B cell (primary cell): ENCODE data around the gene MAGED2. TPM values are rescaled to one million over a fixed set of nuclear protein-coding genes. Genes with fewer than 3 reads are reported as not detected.
"Not testable (repeated sequence)": the region's sequence is repeated elsewhere in the genome, so short reads cannot be mapped to it uniquely, and the experiment has no call there.

Experiments
- ATAC-seq: fragments of 200-7000 bp; cut with Tn5 transposase; one replicate; pipeline ENCODE4 v1.10.0; 2021; ENCODE audit warnings: low read depth, mild to moderate bottlenecking, moderate number of reproducible peaks, moderate library complexity
- CTCF ChIA-PET: fragments of 350-600 bp; sonication (Branson Sonifier 250); formaldehyde crosslinking; loops from one replicate; lab custom pipeline; 2021; ENCODE audit warnings: antibody characterized with exemption, inconsistent platforms; lab: Charles Lee
- POLR2A ChIA-PET: fragments of 350-600 bp; sonication (Branson Sonifier 250); formaldehyde crosslinking; loops from one replicate; lab custom pipeline; 2021; ENCODE audit warnings: antibody characterized with exemption; lab: Charles Lee
- DNase-seq: peaks from one replicate; pipeline ENCODE4 v3.0.0; 2013
- H2AFZ ChIP-seq: 2 replicates; pipeline ENCODE4 v1.6.1; 2012; ENCODE audit warnings: mild to moderate bottlenecking, low read depth, low read length; ENCODE audit not compliant: insufficient read depth, poor library complexity, severe bottlenecking
- H3K27ac ChIP-seq, 2 donors: 1 replicate in 1 of 2; 2 replicates in 1 of 2; pipeline ENCODE4 v1.5.1; 2012 to 2013; ENCODE audit warnings: low read length in 2 of 2, mild to moderate bottlenecking in 2 of 2, moderate library complexity in 1 of 2
- H3K27me3 ChIP-seq, 4 experiments: fragments of 200-600 bp in 1 of 4; sonication (generic) in 1 of 4; replicated peaks in 1 of 4; 1 replicate in 2 of 4; 2 replicates in 2 of 4; pipeline versions ENCODE4 v1.6.1 to v1.7.0; 2013 to 2016; ENCODE audit warnings: low read length in 3 of 4, mild to moderate bottlenecking in 2 of 4, mixed read lengths in 1 of 4, moderate library complexity in 1 of 4; ENCODE audit not compliant: insufficient read depth in 4 of 4, control insufficient read depth in 3 of 4; ENCODE audit errors: control extremely low read depth in 1 of 4
- H3K36me3 ChIP-seq, 2 experiments: replicated peaks in 1 of 2; 1 replicate in 1 of 2; 2 replicates in 1 of 2; pipeline versions ENCODE4 v1.6.1 to v1.7.1; 2013; ENCODE audit warnings: low read length in 1 of 2; ENCODE audit not compliant: insufficient read depth in 2 of 2, control insufficient read depth in 1 of 2; ENCODE audit errors: control extremely low read depth in 1 of 2, extremely low read depth in 1 of 2
- H3K4me1 ChIP-seq, 2 donors: fragments of 200-600 bp in 1 of 2; sonication (generic) in 1 of 2; 1 replicate in 1 of 2; 2 replicates in 1 of 2; pipeline versions ENCODE4 v1.5.1 to v1.6.1; 2013 to 2017; ENCODE audit warnings: low read length in 2 of 2; ENCODE audit not compliant: control insufficient read depth in 2 of 2, insufficient read depth in 2 of 2
- H3K4me2 ChIP-seq: replicated peaks from 2 replicates; pipeline ENCODE3; 2012; ENCODE audit warnings: mild to moderate bottlenecking, low read depth, low read length; ENCODE audit not compliant: poor library complexity, severe bottlenecking
- H3K4me3 ChIP-seq, 5 experiments: fragments of 200-600 bp in 1 of 5; sonication (generic) in 1 of 5; 1 replicate in 3 of 5; 2 replicates in 2 of 5; pipeline versions ENCODE4 v1.5.1 to v1.7.0; 2011 to 2016; ENCODE audit warnings: low read length in 4 of 5, mild to moderate bottlenecking in 4 of 5, low read depth in 2 of 5, control low read depth in 1 of 5, moderate library complexity in 1 of 5; ENCODE audit not compliant: insufficient read depth in 1 of 5; ENCODE audit errors: control extremely low read depth in 1 of 5, extremely low read depth in 1 of 5
- H3K79me2 ChIP-seq: fragments of 200-600 bp; sonication (generic); one replicate; pipeline ENCODE4 v1.6.0; 2016; ENCODE audit warnings: low read length; ENCODE audit not compliant: control insufficient read depth, insufficient read depth
- H3K9ac ChIP-seq: fragments of 200-600 bp; sonication (generic); 2 replicates; pipeline ENCODE4 v1.6.1; 2017; ENCODE audit warnings: mild to moderate bottlenecking, low read length, moderate library complexity
- H3K9me3 ChIP-seq, 3 donors: one replicate each; pipeline versions ENCODE4 v1.6.1 to v1.7.1; 2013; ENCODE audit warnings: low read length in 2 of 3; ENCODE audit not compliant: control insufficient read depth in 2 of 3, insufficient read depth in 1 of 3; ENCODE audit errors: control extremely low read depth in 1 of 3
- H4K20me1 ChIP-seq: 2 replicates; pipeline ENCODE4 v1.6.0; 2012; ENCODE audit warnings: mild to moderate bottlenecking, low read length; ENCODE audit not compliant: insufficient read depth, control insufficient read depth, poor library complexity, severe bottlenecking
- H3K27ac Mint-ChIP-seq: one replicate; pipeline ENCODE4 v1.8.0; 2021; ENCODE audit warnings: mixed read lengths
- H3K27me3 Mint-ChIP-seq: one replicate; pipeline ENCODE4 v1.8.0; 2021; ENCODE audit warnings: mixed read lengths
- H3K4me1 Mint-ChIP-seq: one replicate; pipeline ENCODE4 v1.8.0; 2021; ENCODE audit warnings: mixed read lengths
- H3K4me3 Mint-ChIP-seq: one replicate; pipeline ENCODE4 v1.8.0; 2021; ENCODE audit warnings: mixed read lengths
- H3K9me3 Mint-ChIP-seq: one replicate; pipeline ENCODE4 v1.8.0; 2022; ENCODE audit warnings: mixed read lengths; ENCODE audit not compliant: insufficient read depth
- EZH2 ChIP-seq: IDR thresholded peaks from 2 replicates; pipeline ENCODE4 v1.6.1; 2012; ENCODE audit warnings: borderline replicate concordance, low read depth, mild to moderate bottlenecking, moderate library complexity, low read length; ENCODE audit not compliant: insufficient read depth, poor library complexity, severe bottlenecking
- WGBS: methylation state at CpG from one replicate; pipeline ENCODE4 v1.1.5; 2013; ENCODE audit warnings: missing lambda C conversion rate; ENCODE audit not compliant: insufficient coverage; 5-methylcytosine and 5-hydroxymethylcytosine counted together
- intact Hi-C: fragments of 100-400 bp; cut with micrococcal nuclease; formaldehyde crosslinking; loops from one replicate; pipeline ENCODE4 v1.10.0; 2022
- polyA plus RNA-seq: library from polyadenylated mRNA; depleted of rRNA; stranded (reverse); fragments of >200 nt; gene quantifications from 2 replicates; pipeline ENCODE4 v1.2.3, GENCODE V29; 2012
- total RNA-seq, 2 donors: library from RNA; stranded (reverse); fragments of 120-200 nt in 1 of 2; gene quantifications; 1 replicate in 1 of 2; 2 replicates in 1 of 2; pipeline versions ENCODE4 v1.2.3 to v1.2.4, GENCODE V29; 2013 to 2022
- TF ChIP-seq, protein P1 (sequence below): fragments of 200-600 bp; IDR thresholded peaks from one replicate; pipeline ENCODE4 v1.8.0; 2022; ENCODE audit warnings: antibody characterized with exemption, mild to moderate bottlenecking

The MAGED2 gene
- total and polyA plus RNA-seq, 2 donors (not counting 1 experiment from before 2014, with no cell fraction given): 47.8 to 87.2 TPM

- H3K4me1 Mint-ChIP-seq: no peaks in the 10 kb centered on the region
- H3K27ac Mint-ChIP-seq: no peak overlapping the region
- no peaks in the 10 kb centered on the region for H3K27me3 ChIP-seq
- H3K27ac ChIP-seq: no peak overlapping the region
- H3K4me1 ChIP-seq: no peaks in the 10 kb centered on the region
- 89% methylated on average over 1 of the region's 4 CpGs for WGBS
- H3K9me3 ChIP-seq: no peaks in the 10 kb centered on the region
- no peak overlapping the region for H2AFZ ChIP-seq
- H3K4me2 ChIP-seq: no peak overlapping the region
- H3K9me3 Mint-ChIP-seq: no peaks in the 10 kb centered on the region
- no peak for TF ChIP-seq EZH2
- TF ChIP-seq, protein P1, sequence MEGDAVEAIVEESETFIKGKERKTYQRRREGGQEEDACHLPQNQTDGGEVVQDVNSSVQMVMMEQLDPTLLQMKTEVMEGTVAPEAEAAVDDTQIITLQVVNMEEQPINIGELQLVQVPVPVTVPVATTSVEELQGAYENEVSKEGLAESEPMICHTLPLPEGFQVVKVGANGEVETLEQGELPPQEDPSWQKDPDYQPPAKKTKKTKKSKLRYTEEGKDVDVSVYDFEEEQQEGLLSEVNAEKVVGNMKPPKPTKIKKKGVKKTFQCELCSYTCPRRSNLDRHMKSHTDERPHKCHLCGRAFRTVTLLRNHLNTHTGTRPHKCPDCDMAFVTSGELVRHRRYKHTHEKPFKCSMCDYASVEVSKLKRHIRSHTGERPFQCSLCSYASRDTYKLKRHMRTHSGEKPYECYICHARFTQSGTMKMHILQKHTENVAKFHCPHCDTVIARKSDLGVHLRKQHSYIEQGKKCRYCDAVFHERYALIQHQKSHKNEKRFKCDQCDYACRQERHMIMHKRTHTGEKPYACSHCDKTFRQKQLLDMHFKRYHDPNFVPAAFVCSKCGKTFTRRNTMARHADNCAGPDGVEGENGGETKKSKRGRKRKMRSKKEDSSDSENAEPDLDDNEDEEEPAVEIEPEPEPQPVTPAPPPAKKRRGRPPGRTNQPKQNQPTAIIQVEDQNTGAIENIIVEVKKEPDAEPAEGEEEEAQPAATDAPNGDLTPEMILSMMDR: no peak
- no peak overlapping the region for H3K9ac ChIP-seq
- H3K4me3 Mint-ChIP-seq: no peak overlapping the region
- CTCF ChIA-PET: no interaction called here
- intact Hi-C loops: loop anchor here (5.0 kb wide), 1 partner anchor 231 kb away; no protein-coding TSS in a partner anchor
- ATAC-seq (no peak), DNase-seq (no peak)
- no peaks in the 10 kb centered on the region for H3K27me3 Mint-ChIP-seq
- no peaks in the 10 kb centered on the region for H3K36me3 ChIP-seq
- POLR2A ChIA-PET: no interaction called here
- no peaks in the 10 kb centered on the region for H3K79me2 ChIP-seq
- H4K20me1 ChIP-seq: no peaks in the 10 kb centered on the region
- no peak overlapping the region for H3K4me3 ChIP-seq
These were observed 19.1 kb downstream of the MAGED2 start for GRCh38 chrX:54826598-54826997.

- H3K4me2 ChIP-seq: no peak overlapping the region
- intact Hi-C loops: no loop called here
- Mint-ChIP-seq H3K27me3 (peaks cover 19% of the 10 kb centered on the region), H3K9me3 (no peaks in the 10 kb centered on the region), H3K4me3 (no peak overlapping the region), H3K4me1 (no peaks in the 10 kb centered on the region), H3K27ac (no peak overlapping the region)
- H3K36me3 ChIP-seq: no peaks in the 10 kb centered on the region
- ChIA-PET POLR2A (no interaction called here), CTCF (no interaction called here)
- no peaks in the 10 kb centered on the region for H3K79me2 ChIP-seq
- no peaks in the 10 kb centered on the region for H3K9me3 ChIP-seq
- H4K20me1 ChIP-seq: no peaks in the 10 kb centered on the region
- 93% methylated on average over 2 of the region's 3 CpGs for WGBS
- H3K27me3 ChIP-seq: no peaks in the 10 kb centered on the region
- ATAC-seq (no peak), DNase-seq (no peak)
- H3K9ac ChIP-seq: no peak overlapping the region
- no peaks in the 10 kb centered on the region for H3K4me1 ChIP-seq
- H3K27ac ChIP-seq: no peak overlapping the region
- H3K4me3 ChIP-seq: no peak overlapping the region
- H2AFZ ChIP-seq: no peak overlapping the region
- TF ChIP-seq, protein P1: no peak
- TF ChIP-seq EZH2: no peak
These were observed 31.0 kb downstream of the MAGED2 start for GRCh38 chrX:54838583-54838982.

DNA sequence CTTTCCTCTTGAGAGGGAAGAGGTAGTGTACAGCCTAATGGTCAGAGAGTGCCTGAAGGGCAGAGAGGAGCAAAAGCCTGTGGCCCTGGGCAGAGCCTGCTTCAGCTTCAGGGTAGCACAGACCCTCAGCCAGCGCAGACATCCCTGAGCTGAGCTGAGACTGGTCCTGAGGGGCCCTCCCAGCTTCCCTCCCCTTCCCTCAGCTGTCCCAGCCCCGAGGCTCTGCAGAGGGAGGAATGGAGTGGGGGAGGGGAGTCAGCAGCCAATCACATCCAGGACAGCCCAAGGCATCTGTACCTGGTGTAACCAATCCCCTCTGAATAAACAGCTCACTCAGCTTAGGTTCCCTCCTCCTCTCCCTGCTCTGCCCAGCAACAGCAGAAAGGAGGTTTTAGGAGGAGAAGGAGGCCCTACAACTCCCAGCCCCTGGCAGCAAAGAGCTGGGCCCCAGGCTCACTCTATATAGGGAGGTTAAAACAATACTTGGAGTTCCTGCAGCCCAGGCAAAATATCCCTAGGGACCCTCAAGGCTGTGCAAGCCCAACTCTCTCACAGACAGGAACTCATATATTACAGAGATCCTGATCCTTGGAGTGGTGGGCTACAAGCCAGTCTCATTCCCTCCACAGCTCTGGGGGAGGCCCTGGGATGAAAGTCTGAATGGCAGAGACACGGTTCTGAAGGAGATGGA is 33.8 kb downstream of the MAGED2 start:
- H3K27me3 Mint-ChIP-seq: not testable (repeated sequence)

More for the DNA sequence above, 33.8 kb downstream of the MAGED2 start:
- H3K9me3 ChIP-seq, H3K4me3 Mint-ChIP-seq, DNase-seq, ATAC-seq, H3K27ac ChIP-seq, intact Hi-C loops, H4K20me1 ChIP-seq, H3K4me2 ChIP-seq, CTCF ChIA-PET, H2AFZ ChIP-seq, H3K4me3 ChIP-seq, H3K4me1 Mint-ChIP-seq, H3K27me3 ChIP-seq, H3K9ac ChIP-seq, H3K79me2 ChIP-seq, H3K36me3 ChIP-seq, POLR2A ChIA-PET, H3K9me3 Mint-ChIP-seq, H3K27ac Mint-ChIP-seq, H3K4me1 ChIP-seq: not testable (repeated sequence)
- no CpG with 5 or more reads among the region's 3 CpGs for WGBS
